ENCODE results near the gene RNF11. TPM values are rescaled to one million over a fixed set of nuclear protein-coding genes. Genes with fewer than 3 reads are reported as not detected.

RNF11 gene
- total RNA-seq, 1 experiment from 2014 or later, result 55.8 TPM

- H2BK120ac ChIP-seq (ENCODE audit: low read depth, low read length, poor library complexity, severe bottlenecking), result no peak overlapping the region
- H3K23me2 ChIP-seq (ENCODE audit: insufficient read length, low read depth, low read length, poor library complexity, severe bottlenecking), result no peaks in the 10 kb centered on the region
- no peaks in the 10 kb centered on the region for H3K9me3 Mint-ChIP-seq
- H3K14ac ChIP-seq (ENCODE audit: insufficient read depth, low read length), result no peak overlapping the region
- no peaks in the 10 kb centered on the region for H3K27me3 ChIP-seq (ENCODE audit: insufficient read depth, low read length)
- H2BK12ac ChIP-seq (ENCODE audit: insufficient read length, low read depth, low read length), result no peak overlapping the region
- no peaks in the 10 kb centered on the region for H3K79me2 ChIP-seq (ENCODE audit: insufficient read depth, low read length)
- no peaks in the 10 kb centered on the region for H3K4me1 Mint-ChIP-seq
- no peak overlapping the region for H3K23ac ChIP-seq (ENCODE audit: insufficient read length, low read depth, low read length)
- H3K9ac ChIP-seq (ENCODE audit: extremely low read depth, insufficient read length, low read length), result no peak overlapping the region
- no peaks in the 10 kb centered on the region for H4K20me1 ChIP-seq (ENCODE audit: control insufficient read depth, insufficient read depth, insufficient read length)
- H3K27ac Mint-ChIP-seq, result no peak overlapping the region
- no peak for TF ChIP-seq CTCF (conservative IDR thresholded peaks at IDR 0.05)
- no peak for DNase-seq
- H3K9me3 ChIP-seq (ENCODE audit: control insufficient read depth, low read depth, low read length), result no peaks in the 10 kb centered on the region
- H3K4me1 ChIP-seq (ENCODE audit: insufficient read depth, low read length), result no peaks in the 10 kb centered on the region
- no peak overlapping the region for H3K4me3 Mint-ChIP-seq
- no peak overlapping the region for H2AK5ac ChIP-seq (ENCODE audit: insufficient read length, low read length)
- no peak overlapping the region for H3K56ac ChIP-seq (ENCODE audit: insufficient read length, low read depth, low read length)
- no peaks in the 10 kb centered on the region; the same call in 1 of the 2 replicates for H3K27me3 Mint-ChIP-seq (ENCODE audit: low read depth)
- no peak overlapping the region for H2AFZ ChIP-seq (ENCODE audit: low read length)
- no peaks in the 10 kb centered on the region for H3K36me3 Mint-ChIP-seq (ENCODE audit: insufficient read depth in 1 of 3, low read depth in 3 of 3)
- H4K5ac ChIP-seq (ENCODE audit: insufficient read length, low read depth, low read length), result no peak overlapping the region
- H3K4ac ChIP-seq (ENCODE audit: low read depth, low read length), result no peak overlapping the region
- no peaks in the 10 kb centered on the region for H3K79me1 ChIP-seq (ENCODE audit: insufficient read depth, low read depth, low read length, poor library complexity, severe bottlenecking)
- no peak overlapping the region for H4K8ac ChIP-seq (replicated peaks; ENCODE audit: insufficient read length, low read depth, low read length)
- H2BK5ac ChIP-seq (ENCODE audit: insufficient read length, low read length), result no peak overlapping the region
- H3K4me2 ChIP-seq (ENCODE audit: insufficient read depth, insufficient read length, low read length), result no peak overlapping the region
- no peak overlapping the region for H2BK15ac ChIP-seq (ENCODE audit: low read depth, low read length)
- H2BK20ac ChIP-seq (ENCODE audit: low read depth, low read length, poor library complexity, severe bottlenecking), result no peak overlapping the region
- no peak overlapping the region for H3K27ac ChIP-seq (ENCODE audit: insufficient read length, low read depth, low read length)
- no CpG with 5 or more reads among the region's 7 CpGs for WGBS (ENCODE audit: extremely low coverage, insufficient read length, low lambda C conversion rate)
- no peak overlapping the region for H3T11ph ChIP-seq (ENCODE audit: low read length)
- H3K18ac ChIP-seq (ENCODE audit: insufficient read length, low read depth, low read length), result no peak overlapping the region
- no peak overlapping the region for H4K91ac ChIP-seq (ENCODE audit: insufficient read length, low read depth, low read length)
Measured at GRCh38 chr1:51214615-51215131, 21.4 kb upstream of the RNF11 start.

Data from H9 (cell line).